ENCODE measurements around the gene XPO5. TPM values are rescaled to one million over a fixed set of nuclear protein-coding genes. Genes with fewer than 3 reads are reported as not detected.

XPO5 gene
- total and polyA plus RNA-seq, 2 of the 4 experiments (the other 2 are of a cell fraction): 29.0 to 30.1 TPM

DNA sequence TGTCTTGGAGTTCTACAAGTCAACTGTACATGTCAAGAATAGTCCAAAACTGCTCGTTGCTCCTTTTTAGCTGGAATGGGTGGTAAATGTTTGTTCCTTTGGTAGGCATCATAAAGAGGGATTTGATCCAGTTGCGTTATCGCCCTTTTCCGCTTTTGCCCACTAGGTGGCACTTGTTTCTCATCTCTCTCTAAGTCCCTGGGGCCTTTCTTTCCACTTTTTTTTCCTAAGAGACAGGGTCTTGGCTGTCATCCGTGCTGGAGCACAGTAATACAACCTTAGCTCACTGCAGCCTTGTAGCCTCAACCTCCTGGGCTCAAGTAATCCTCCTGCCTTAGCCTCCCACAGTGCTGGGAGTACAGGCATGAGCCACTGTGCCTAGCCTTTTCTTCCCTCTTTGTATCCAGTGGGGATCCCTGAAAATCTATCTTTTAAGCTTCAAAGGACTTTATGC, 32.5 kb upstream of the XPO5 start:
- in situ Hi-C loops (cut with MboI; ENCODE audit: low sequenced_read_pairs) (loop anchor here (10.0 kb wide), 1 partner anchor 466 kb away; no protein-coding TSS in a partner anchor), intact Hi-C loops (cut with micrococcal nuclease) (loop anchor here (1.0 kb wide), 1 partner anchor 471 kb away; no protein-coding TSS in a partner anchor), dilution Hi-C loops (cut with HindIII; ENCODE audit: low sequenced_read_pairs, unreplicated experiment) (no loop called here)
- peaks cover 4% of the 10 kb centered on the region; the same call in 1 of the 2 replicates for H4K20me1 ChIP-seq (ENCODE audit: insufficient read depth, low read length)
- H4K8ac ChIP-seq (ENCODE audit: low read depth in 2 of 2, low read length in 2 of 2): peak overlapping the region in 1 of 2 experiments; percentile 22; a peak in 1 of 4 replicates
- H3K4ac ChIP-seq (ENCODE audit: low read depth, low read length): no peak overlapping the region
- peak; percentile 55; the same call in 1 of the 2 replicates for TF ChIP-seq SMC3 (IDR thresholded peaks at IDR 0.05; ENCODE audit: low read depth, low read length)
- TF ChIP-seq RCOR1 (IDR thresholded peaks at IDR 0.05; ENCODE audit: insufficient replicate concordance, low read length): no peak
- no peak for TF ChIP-seq MAZ (IDR thresholded peaks at IDR 0.05; ENCODE audit: borderline replicate concordance, low read depth, low read length)
- no peak for TF ChIP-seq NFE2L2 (IDR thresholded peaks at IDR 0.05; ENCODE audit: low read depth, low read length)
- no peak for TF ChIP-seq POLR2A (IDR thresholded peaks at IDR 0.05; ENCODE audit: low read depth, low read length)
- no peak for TF ChIP-seq FOS (IDR thresholded peaks at IDR 0.05; ENCODE audit: low read depth, low read length)
- TF ChIP-seq CEBPB (IDR thresholded peaks at IDR 0.05; ENCODE audit: low read depth, low read length): 0 out of 2 replicates have a peak, but pooled peaks have one; percentile 6
- TF ChIP-seq, protein P1, sequence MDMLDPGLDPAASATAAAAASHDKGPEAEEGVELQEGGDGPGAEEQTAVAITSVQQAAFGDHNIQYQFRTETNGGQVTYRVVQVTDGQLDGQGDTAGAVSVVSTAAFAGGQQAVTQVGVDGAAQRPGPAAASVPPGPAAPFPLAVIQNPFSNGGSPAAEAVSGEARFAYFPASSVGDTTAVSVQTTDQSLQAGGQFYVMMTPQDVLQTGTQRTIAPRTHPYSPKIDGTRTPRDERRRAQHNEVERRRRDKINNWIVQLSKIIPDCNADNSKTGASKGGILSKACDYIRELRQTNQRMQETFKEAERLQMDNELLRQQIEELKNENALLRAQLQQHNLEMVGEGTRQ (IDR thresholded peaks at IDR 0.05; ENCODE audit: low read depth, low read length): no peak
- no peak for TF ChIP-seq RFX5 (IDR thresholded peaks at IDR 0.05; ENCODE audit: low read depth, low read length)
- TF ChIP-seq RAD21 (IDR thresholded peaks at IDR 0.05; ENCODE audit: low read length): peak; percentile 68
- no peak for TF ChIP-seq CHD1 (IDR thresholded peaks at IDR 0.05; ENCODE audit: low read depth, low read length)
- TF ChIP-seq MAFK (IDR thresholded peaks at IDR 0.05; ENCODE audit: low read depth, low read length): no peak
- TF ChIP-seq, protein P2, sequence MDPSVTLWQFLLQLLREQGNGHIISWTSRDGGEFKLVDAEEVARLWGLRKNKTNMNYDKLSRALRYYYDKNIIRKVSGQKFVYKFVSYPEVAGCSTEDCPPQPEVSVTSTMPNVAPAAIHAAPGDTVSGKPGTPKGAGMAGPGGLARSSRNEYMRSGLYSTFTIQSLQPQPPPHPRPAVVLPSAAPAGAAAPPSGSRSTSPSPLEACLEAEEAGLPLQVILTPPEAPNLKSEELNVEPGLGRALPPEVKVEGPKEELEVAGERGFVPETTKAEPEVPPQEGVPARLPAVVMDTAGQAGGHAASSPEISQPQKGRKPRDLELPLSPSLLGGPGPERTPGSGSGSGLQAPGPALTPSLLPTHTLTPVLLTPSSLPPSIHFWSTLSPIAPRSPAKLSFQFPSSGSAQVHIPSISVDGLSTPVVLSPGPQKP (IDR thresholded peaks at IDR 0.05; ENCODE audit: borderline replicate concordance, low read depth, low read length): no peak
- TF ChIP-seq, protein P3, sequence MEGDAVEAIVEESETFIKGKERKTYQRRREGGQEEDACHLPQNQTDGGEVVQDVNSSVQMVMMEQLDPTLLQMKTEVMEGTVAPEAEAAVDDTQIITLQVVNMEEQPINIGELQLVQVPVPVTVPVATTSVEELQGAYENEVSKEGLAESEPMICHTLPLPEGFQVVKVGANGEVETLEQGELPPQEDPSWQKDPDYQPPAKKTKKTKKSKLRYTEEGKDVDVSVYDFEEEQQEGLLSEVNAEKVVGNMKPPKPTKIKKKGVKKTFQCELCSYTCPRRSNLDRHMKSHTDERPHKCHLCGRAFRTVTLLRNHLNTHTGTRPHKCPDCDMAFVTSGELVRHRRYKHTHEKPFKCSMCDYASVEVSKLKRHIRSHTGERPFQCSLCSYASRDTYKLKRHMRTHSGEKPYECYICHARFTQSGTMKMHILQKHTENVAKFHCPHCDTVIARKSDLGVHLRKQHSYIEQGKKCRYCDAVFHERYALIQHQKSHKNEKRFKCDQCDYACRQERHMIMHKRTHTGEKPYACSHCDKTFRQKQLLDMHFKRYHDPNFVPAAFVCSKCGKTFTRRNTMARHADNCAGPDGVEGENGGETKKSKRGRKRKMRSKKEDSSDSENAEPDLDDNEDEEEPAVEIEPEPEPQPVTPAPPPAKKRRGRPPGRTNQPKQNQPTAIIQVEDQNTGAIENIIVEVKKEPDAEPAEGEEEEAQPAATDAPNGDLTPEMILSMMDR (conservative IDR thresholded peaks at IDR 0.05; ENCODE audit: low read depth, low read length): peak; percentile 72
- no peak overlapping the region for H3K4me3 ChIP-seq (ENCODE audit: insufficient read depth, low read depth, low read length)
- POLR2A ChIA-PET (ENCODE audit: unreplicated experiment): no interaction called here
- no peak overlapping the region for H4K91ac ChIP-seq (ENCODE audit: insufficient read depth, low read depth, low read length)
- CTCF ChIA-PET: interaction anchor here (0.6 to 1.6 kb wide), 3 partner anchors 11 to 471 kb away, joined by 3 to 8 read pairs (median 6); no protein-coding TSS in a partner anchor
- H3K9me1 ChIP-seq (ENCODE audit: insufficient read depth, low read length): no peaks in the 10 kb centered on the region
- H2AK9ac ChIP-seq (replicated peaks; ENCODE audit: low read depth, low read length, poor library complexity): peak overlapping the region; percentile 8
- peak; percentile 81 for ATAC-seq (ENCODE audit: low read depth)
- WGBS, 2 experiments (ENCODE audit: extremely low coverage in 2 of 2, insufficient read length in 1 of 2): 10% methylated on average over 2 of the region's 5 CpGs; no CpG with 5 or more reads in 1 of the 2 experiments
- H3K79me1 ChIP-seq (ENCODE audit: low read depth in 1 of 2, low read length in 2 of 2): peaks cover 3 to 11% of the 10 kb centered on the region in 2 experiments
- no peak overlapping the region for H4K5ac ChIP-seq (ENCODE audit: low read depth, low read length)
- no peak overlapping the region for H2BK15ac ChIP-seq (ENCODE audit: low read depth, low read length)
- H2BK20ac ChIP-seq (ENCODE audit: low read depth, low read length): no peak overlapping the region
- no peak overlapping the region for H3K9ac ChIP-seq (ENCODE audit: low read depth, low read length)
- no peak overlapping the region for H2BK120ac ChIP-seq (ENCODE audit: low read depth, low read length)
- no peak overlapping the region for H2AFZ ChIP-seq (replicated peaks; ENCODE audit: low read length, poor library complexity)
- no peak overlapping the region for H2BK5ac ChIP-seq (ENCODE audit: low read depth, low read length, poor library complexity, severe bottlenecking)
- no peak overlapping the region for H2AK5ac ChIP-seq (ENCODE audit: low read depth, low read length)
- no peaks in the 10 kb centered on the region for H3K9me3 ChIP-seq (ENCODE audit: control insufficient read depth, insufficient read depth, low read length)
- H3K23ac ChIP-seq (ENCODE audit: low read depth, low read length): no peak overlapping the region
- no TSS peak for BruUV-seq (replicated peaks)
- peaks cover 13% of the 10 kb centered on the region for H3K36me3 ChIP-seq (ENCODE audit: control insufficient read depth, insufficient read depth, low read length)
- H3K27ac ChIP-seq (ENCODE audit: insufficient read depth, low read length): no peak overlapping the region
- H3K4me1 ChIP-seq (ENCODE audit: control insufficient read depth, insufficient read depth, low read length): no peaks in the 10 kb centered on the region
- 0 out of 2 replicates have a peak overlapping the region, but pooled peaks have one; percentile 6 for H3K56ac ChIP-seq (ENCODE audit: extremely low read depth, insufficient read depth, low read length)
- no peak overlapping the region for H3K18ac ChIP-seq (ENCODE audit: low read depth, low read length)
- H3K27me3 ChIP-seq (ENCODE audit: control insufficient read depth, insufficient read depth, low read length): no peaks in the 10 kb centered on the region
- DNase-seq: peak; percentile 86
- no peak overlapping the region for H3K14ac ChIP-seq (replicated peaks; ENCODE audit: low read depth, low read length)
- H3K4me2 ChIP-seq (ENCODE audit: low read depth, low read length): no peak overlapping the region
